Activated CD4-positive, alpha-beta T cell treated with anti-CD3 and anti-CD28 coated beads, Interleukin-2, Interleukin-6, amounts not matched to agents 100 ng/mL and 50 ng/mL, durations not matched to agents 16 hours and 8 hours (primary cell): ENCODE results near the gene TBC1D30.
"Not testable (repeated sequence)": the region's sequence is repeated elsewhere in the genome, so short reads cannot be mapped to it uniquely, and the experiment has no call there.

Experiments
- DNase-seq: peaks from one replicate; pipeline ENCODE4 v3.0.0-alpha.2; 2020

The TBC1D30 gene

GRCh38 chr12:64806593-64807460, 17.6 kb upstream of the TBC1D30 start:
- no peak for DNase-seq

GRCh38 chr12:64808110-64808509, 16.3 kb upstream of the TBC1D30 start:
- no peak for DNase-seq

GRCh38 chr12:64810831-64811230, 13.6 kb upstream of the TBC1D30 start:
- no peak for DNase-seq

- no peak for DNase-seq
These were observed 10.7 kb upstream of the TBC1D30 start for GRCh38 chr12:64813723-64814122.

GRCh38 chr12:64814432-64814831, 10.0 kb upstream of the TBC1D30 start:
- no peak for DNase-seq

- DNase-seq: no peak
These were observed 4.5 kb upstream of the TBC1D30 start for GRCh38 chr12:64819816-64820402.

GRCh38 chr12:64820593-64820992, 3.9 kb upstream of the TBC1D30 start:
- DNase-seq: no peak

GRCh38 chr12:64821116-64821630, 3.3 kb upstream of the TBC1D30 start:
- DNase-seq: no peak

GRCh38 chr12:64824130-64824499, 332 bp upstream of the TBC1D30 start:
- no peak for DNase-seq

- no peak for DNase-seq
These were observed 935 bp downstream of the TBC1D30 start for GRCh38 chr12:64825143-64826021.

GRCh38 chr12:64826234-64826633, 1.8 kb downstream of the TBC1D30 start:
- peak; percentile 55 for DNase-seq

- no peak for DNase-seq
These were observed 4.3 kb downstream of the TBC1D30 start for GRCh38 chr12:64828713-64829112.

GRCh38 chr12:64833928-64834327, 9.5 kb downstream of the TBC1D30 start:
- DNase-seq: no peak

GRCh38 chr12:64835901-64836300, 11.5 kb downstream of the TBC1D30 start:
- no peak for DNase-seq

GRCh38 chr12:64836856-64837255, 12.4 kb downstream of the TBC1D30 start:
- no peak for DNase-seq

- DNase-seq: no peak
These were observed 13.0 kb downstream of the TBC1D30 start for GRCh38 chr12:64837427-64837826.

GRCh38 chr12:64840119-64840518, 15.7 kb downstream of the TBC1D30 start:
- no peak for DNase-seq

- DNase-seq: no peak
These were observed 16.7 kb downstream of the TBC1D30 start for GRCh38 chr12:64840949-64841717.

GRCh38 chr12:64848409-64848808, 24.0 kb downstream of the TBC1D30 start:
- DNase-seq: not testable (repeated sequence)

GRCh38 chr12:64858882-64859605, 34.6 kb downstream of the TBC1D30 start:
- DNase-seq: no peak

GRCh38 chr12:64860446-64860998, 36.1 kb downstream of the TBC1D30 start:
- no peak for DNase-seq
